Smooth muscle cell (in vitro differentiated cells): Measurements from ENCODE around the gene IL1F10. TPM values are rescaled to one million over a fixed set of nuclear protein-coding genes. Genes with fewer than 3 reads are reported as not detected.

Source experiments
- DNase-seq: peaks from one replicate; lab custom pipeline; 2025; ENCODE audit not compliant: unreplicated experiment; lab: John Stamatoyannopoulos, UW
- H2AFZ ChIP-seq: fragments of 200-600 bp; sonication (generic); 2 replicates; pipeline ENCODE4 v1.6.0; 2016; ENCODE audit warnings: antibody characterized with exemption, low read depth, mild to moderate bottlenecking
- H3F3A ChIP-seq: fragments of 200-600 bp; sonication (generic); 2 replicates; pipeline ENCODE4 v1.6.0; 2017; ENCODE audit warnings: antibody characterized with exemption, low read depth
- H3K27ac ChIP-seq: fragments of 200-600 bp; sonication (generic); 2 replicates; pipeline ENCODE4 v1.5.1; 2016; ENCODE audit warnings: low read depth, mild to moderate bottlenecking
- H3K27me3 ChIP-seq: fragments of 200-600 bp; sonication (generic); 2 replicates; pipeline ENCODE4 v1.6.1; 2016; ENCODE audit warnings: low read depth, mild to moderate bottlenecking
- H3K36me3 ChIP-seq: fragments of 200-600 bp; sonication (generic); 2 replicates; pipeline ENCODE4 v1.5.1; 2016; ENCODE audit warnings: low read depth
- H3K4me1 ChIP-seq: fragments of 200-600 bp; sonication (generic); 2 replicates; pipeline ENCODE4 v1.5.1; 2016; ENCODE audit warnings: low read depth
- H3K4me2 ChIP-seq: fragments of 200-600 bp; sonication (generic); 2 replicates; pipeline ENCODE4 v1.6.0; 2016; ENCODE audit warnings: mild to moderate bottlenecking
- H3K4me3 ChIP-seq: fragments of 200-600 bp; sonication (generic); 2 replicates; pipeline ENCODE4 v1.5.1; 2016; ENCODE audit warnings: mild to moderate bottlenecking
- H3K79me2 ChIP-seq: fragments of 200-600 bp; sonication (generic); 2 replicates; pipeline ENCODE4 v1.6.0; 2016; ENCODE audit warnings: low read depth, mild to moderate bottlenecking
- H3K9ac ChIP-seq: fragments of 200-600 bp; sonication (generic); 2 replicates; pipeline ENCODE4 v1.6.0; 2016; ENCODE audit warnings: low read depth
- H3K9me3 ChIP-seq: fragments of 200-600 bp; sonication (generic); replicated peaks from 2 replicates; pipeline ENCODE4 v1.5.1; 2016; ENCODE audit warnings: low read depth
- H4K20me1 ChIP-seq: fragments of 200-600 bp; sonication (generic); 2 replicates; pipeline ENCODE4 v1.6.0; 2016; ENCODE audit warnings: low read depth
- WGBS: methylation state at CpG from one replicate; pipeline ENCODE4 v1.1.7; 2016; ENCODE audit warnings: low lambda C conversion rate; 5-methylcytosine and 5-hydroxymethylcytosine counted together
- polyA plus RNA-seq: library from polyadenylated mRNA; unstranded; fragments of >200 nt; fragmentation: Nextera tagmentation; extraction: Ambion mirVana; gene quantifications from 2 replicates; pipeline ENCODE4 v1.2.1, GENCODE V29; 2016
- total RNA-seq: library from RNA; depleted of rRNA; stranded (reverse); fragments of >200 nt; gene quantifications from 2 replicates; pipeline ENCODE4 v1.2.3, GENCODE V29; 2014
- TF ChIP-seq, protein P1 (sequence below): fragments of 200-600 bp; sonication (generic); IDR thresholded peaks from 2 replicates; pipeline ENCODE4 v1.5.1; 2017; ENCODE audit warnings: borderline replicate concordance, mild to moderate bottlenecking, antibody characterized with exemption; ENCODE audit not compliant: insufficient read depth, poor library complexity, severe bottlenecking

The IL1F10 gene
- total and polyA plus RNA-seq, 2 experiments from 2014 or later, result not detected

- H3K36me3 ChIP-seq, result no peaks in the 10 kb centered on the region
- DNase-seq, result no peak
- peak overlapping the region; percentile 14 for H3K4me2 ChIP-seq
- H3K9me3 ChIP-seq, result no peaks in the 10 kb centered on the region
- H3K9ac ChIP-seq, result no peak overlapping the region
- H3K4me3 ChIP-seq, result no peak overlapping the region
- no peaks in the 10 kb centered on the region for H3K27me3 ChIP-seq
- H3K4me1 ChIP-seq, result no peaks in the 10 kb centered on the region
- no peaks in the 10 kb centered on the region for H3K79me2 ChIP-seq
- TF ChIP-seq, protein P1, sequence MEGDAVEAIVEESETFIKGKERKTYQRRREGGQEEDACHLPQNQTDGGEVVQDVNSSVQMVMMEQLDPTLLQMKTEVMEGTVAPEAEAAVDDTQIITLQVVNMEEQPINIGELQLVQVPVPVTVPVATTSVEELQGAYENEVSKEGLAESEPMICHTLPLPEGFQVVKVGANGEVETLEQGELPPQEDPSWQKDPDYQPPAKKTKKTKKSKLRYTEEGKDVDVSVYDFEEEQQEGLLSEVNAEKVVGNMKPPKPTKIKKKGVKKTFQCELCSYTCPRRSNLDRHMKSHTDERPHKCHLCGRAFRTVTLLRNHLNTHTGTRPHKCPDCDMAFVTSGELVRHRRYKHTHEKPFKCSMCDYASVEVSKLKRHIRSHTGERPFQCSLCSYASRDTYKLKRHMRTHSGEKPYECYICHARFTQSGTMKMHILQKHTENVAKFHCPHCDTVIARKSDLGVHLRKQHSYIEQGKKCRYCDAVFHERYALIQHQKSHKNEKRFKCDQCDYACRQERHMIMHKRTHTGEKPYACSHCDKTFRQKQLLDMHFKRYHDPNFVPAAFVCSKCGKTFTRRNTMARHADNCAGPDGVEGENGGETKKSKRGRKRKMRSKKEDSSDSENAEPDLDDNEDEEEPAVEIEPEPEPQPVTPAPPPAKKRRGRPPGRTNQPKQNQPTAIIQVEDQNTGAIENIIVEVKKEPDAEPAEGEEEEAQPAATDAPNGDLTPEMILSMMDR, result no peak
- H4K20me1 ChIP-seq, result no peaks in the 10 kb centered on the region
- 37% methylated on average over 3 of the region's 3 CpGs for WGBS
- peak overlapping the region; percentile 64 for H3K27ac ChIP-seq
- no peak overlapping the region for H2AFZ ChIP-seq
- H3F3A ChIP-seq, result no peaks in the 10 kb centered on the region
Observed at GRCh38 chr2:113113807-113114206, 46.0 kb downstream of the IL1F10 start.

GRCh38 chr2:113114224-113114945, 46.6 kb downstream of the IL1F10 start:
- no peaks in the 10 kb centered on the region for H3K9me3 ChIP-seq
- H3K4me3 ChIP-seq, result no peak overlapping the region
- H3K36me3 ChIP-seq, result no peaks in the 10 kb centered on the region
- H3K27ac ChIP-seq, result peak overlapping the region; percentile 64
- H4K20me1 ChIP-seq, result no peaks in the 10 kb centered on the region
- H3K79me2 ChIP-seq, result no peaks in the 10 kb centered on the region
- H3K4me2 ChIP-seq, result peak overlapping the region; percentile 14
- no peak overlapping the region for H3K9ac ChIP-seq
- H3K4me1 ChIP-seq, result no peaks in the 10 kb centered on the region
- DNase-seq, result no peak
- 78% methylated on average over 6 of the region's 6 CpGs for WGBS
- TF ChIP-seq, protein P1, result no peak
- no peaks in the 10 kb centered on the region for H3K27me3 ChIP-seq
- H2AFZ ChIP-seq, result no peak overlapping the region
- H3F3A ChIP-seq, result no peaks in the 10 kb centered on the region

DNA sequence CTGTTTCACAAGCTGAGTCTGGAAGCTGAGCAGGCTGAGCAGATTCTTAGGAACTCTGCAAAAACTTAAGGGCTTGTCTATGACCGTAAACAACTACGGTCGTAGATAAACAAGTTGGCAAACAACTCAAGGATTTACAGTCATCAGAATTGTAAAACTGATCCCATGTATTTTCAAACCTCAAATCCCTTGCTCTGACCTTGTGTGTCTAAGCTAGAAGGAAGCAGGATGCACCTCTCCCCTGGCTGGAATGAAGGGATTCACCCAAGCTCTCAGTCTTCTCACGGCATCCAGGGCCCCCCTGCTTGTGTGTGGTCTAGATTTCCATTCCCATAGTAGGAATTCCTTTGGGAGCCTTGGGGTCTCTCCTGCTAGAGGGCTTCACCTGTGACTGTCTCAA, 47.2 kb downstream of the IL1F10 start:
- Histone ChIP-seq H3K27me3 (no peaks in the 10 kb centered on the region), H3K9me3 (no peaks in the 10 kb centered on the region), H3K79me2 (no peaks in the 10 kb centered on the region), H4K20me1 (no peaks in the 10 kb centered on the region), H3K4me2 (peak overlapping the region; percentile 14), H3K36me3 (no peaks in the 10 kb centered on the region), H3F3A (no peaks in the 10 kb centered on the region), H3K4me1 (no peaks in the 10 kb centered on the region), H3K4me3 (no peak overlapping the region), H3K9ac (peak overlapping the region; percentile 14), H2AFZ (no peak overlapping the region), H3K27ac (peak overlapping the region; percentile 64)
- 37% methylated on average over 4 of the region's 4 CpGs for WGBS
- no peak for DNase-seq
- TF ChIP-seq, protein P1, result no peak
